NCI-H524 (cell line): Measurements from ENCODE around the gene TWF2.

Experiments
- DNase-seq, 2 experiments: peaks; one replicate each; lab custom pipeline; 2025; lab: John Stamatoyannopoulos, UW

Gene TWF2

GRCh38 chr3:52257911-52258310 is 19.0 kb upstream of the TWF2 start:
- DNase-seq = no peak

- DNase-seq = no peak
Observed at GRCh38 chr3:52256622-52257021, 17.7 kb upstream of the TWF2 start.

- DNase-seq = no peak
Observed at GRCh38 chr3:52256159-52256558, 17.2 kb upstream of the TWF2 start.

- no peak for DNase-seq
Observed at GRCh38 chr3:52254608-52255007, 15.7 kb upstream of the TWF2 start.

GRCh38 chr3:52253314-52254304 is 14.7 kb upstream of the TWF2 start:
- no peak for DNase-seq

- DNase-seq = no peak
Observed at GRCh38 chr3:52250122-52250521, 11.2 kb upstream of the TWF2 start.

- no peak for DNase-seq
Observed at GRCh38 chr3:52249683-52250082, 10.7 kb upstream of the TWF2 start.

- peak; percentile 30 to 48 for DNase-seq
Observed at GRCh38 chr3:52248816-52249547, 10.0 kb upstream of the TWF2 start.

GRCh38 chr3:52248165-52248541 is 9.2 kb upstream of the TWF2 start:
- no peak for DNase-seq

GRCh38 chr3:52247409-52248164 is 8.6 kb upstream of the TWF2 start:
- no peak for DNase-seq

GRCh38 chr3:52246728-52247408 is 7.9 kb upstream of the TWF2 start:
- DNase-seq = no peak

- DNase-seq = no peak
Observed at GRCh38 chr3:52246264-52246620, 7.3 kb upstream of the TWF2 start.

- no peak for DNase-seq
Observed at GRCh38 chr3:52245322-52246263, 6.6 kb upstream of the TWF2 start, which contains the start of gene PPM1M. TSS of gene PPM1M (plus strand) at chr3:52245759. CDS start at chr3:52245825, 66 bp downstream.

GRCh38 chr3:52243791-52244628 is 5.1 kb upstream of the TWF2 start:
- no peak for DNase-seq

GRCh38 chr3:52242039-52242438 is 3.1 kb upstream of the TWF2 start:
- DNase-seq = no peak

- DNase-seq = no peak
Observed at GRCh38 chr3:52240886-52241370, 2.0 kb upstream of the TWF2 start.

- DNase-seq = peak; percentile 92 to 98
Observed at GRCh38 chr3:52240059-52240885, 1.3 kb upstream of the TWF2 start.

- DNase-seq = no peak
Observed at GRCh38 chr3:52238193-52238760, 681 bp downstream of the TWF2 start.
